Anterior cingulate cortex (tissue), 58 donors: ENCODE results near the gene RPTOR.

ENCODE experiments used
- DNase-seq, 58 donors: peaks; one replicate each; lab custom pipeline; 2025; lab: John Stamatoyannopoulos, UW

Gene RPTOR

GRCh38 chr17:80773243-80773991 lies 228.8 kb downstream of the RPTOR start:
- peak in 55 of 58 donors; percentile 22 to 94 (median 73) for DNase-seq

GRCh38 chr17:80774146-80774545 lies 229.5 kb downstream of the RPTOR start:
- DNase-seq, result no peak

GRCh38 chr17:80774643-80775281 lies 230.1 kb downstream of the RPTOR start:
- DNase-seq, result no peak

- no peak for DNase-seq
These were observed 231.2 kb downstream of the RPTOR start for GRCh38 chr17:80775863-80776262.

- DNase-seq, result no peak
These were observed 232.6 kb downstream of the RPTOR start for GRCh38 chr17:80777274-80777673.

GRCh38 chr17:80778716-80779115 lies 234.1 kb downstream of the RPTOR start:
- DNase-seq, result no peak

GRCh38 chr17:80779336-80779735 lies 234.7 kb downstream of the RPTOR start:
- no peak for DNase-seq

- no peak for DNase-seq
These were observed 235.3 kb downstream of the RPTOR start for GRCh38 chr17:80779961-80780380.

- no peak for DNase-seq
These were observed 236.0 kb downstream of the RPTOR start for GRCh38 chr17:80780381-80781198.

GRCh38 chr17:80781211-80781610 lies 236.6 kb downstream of the RPTOR start:
- DNase-seq, result no peak

GRCh38 chr17:80781807-80782277 lies 237.2 kb downstream of the RPTOR start:
- peak in 2 of 58 donors; percentile 12 to 27 for DNase-seq

- no peak for DNase-seq
These were observed 238.1 kb downstream of the RPTOR start for GRCh38 chr17:80782536-80783427.

GRCh38 chr17:80783486-80783885 lies 238.8 kb downstream of the RPTOR start:
- no peak for DNase-seq

GRCh38 chr17:80783971-80784370 lies 239.3 kb downstream of the RPTOR start:
- DNase-seq, result no peak

- peak in 15 of 58 donors; percentile 18 to 61 (median 31) for DNase-seq
These were observed 241.0 kb downstream of the RPTOR start for GRCh38 chr17:80785477-80786178.

GRCh38 chr17:80786470-80786869 lies 241.8 kb downstream of the RPTOR start:
- DNase-seq, result peak in 1 of 58 donors; percentile 32

GRCh38 chr17:80786887-80787286 lies 242.2 kb downstream of the RPTOR start:
- DNase-seq, result no peak

- DNase-seq, result no peak
These were observed 243.2 kb downstream of the RPTOR start for GRCh38 chr17:80787881-80788280.

GRCh38 chr17:80789356-80789902 lies 244.8 kb downstream of the RPTOR start:
- DNase-seq, result no peak
